ENCODE results near the gene FOXD1. TPM values are rescaled to one million over a fixed set of nuclear protein-coding genes. Genes with fewer than 3 reads are reported as not detected.

The FOXD1 gene
- total and polyA plus RNA-seq, 7 donors: 0.15 to 0.94 (median 0.32) TPM; not detected in 1

DNA sequence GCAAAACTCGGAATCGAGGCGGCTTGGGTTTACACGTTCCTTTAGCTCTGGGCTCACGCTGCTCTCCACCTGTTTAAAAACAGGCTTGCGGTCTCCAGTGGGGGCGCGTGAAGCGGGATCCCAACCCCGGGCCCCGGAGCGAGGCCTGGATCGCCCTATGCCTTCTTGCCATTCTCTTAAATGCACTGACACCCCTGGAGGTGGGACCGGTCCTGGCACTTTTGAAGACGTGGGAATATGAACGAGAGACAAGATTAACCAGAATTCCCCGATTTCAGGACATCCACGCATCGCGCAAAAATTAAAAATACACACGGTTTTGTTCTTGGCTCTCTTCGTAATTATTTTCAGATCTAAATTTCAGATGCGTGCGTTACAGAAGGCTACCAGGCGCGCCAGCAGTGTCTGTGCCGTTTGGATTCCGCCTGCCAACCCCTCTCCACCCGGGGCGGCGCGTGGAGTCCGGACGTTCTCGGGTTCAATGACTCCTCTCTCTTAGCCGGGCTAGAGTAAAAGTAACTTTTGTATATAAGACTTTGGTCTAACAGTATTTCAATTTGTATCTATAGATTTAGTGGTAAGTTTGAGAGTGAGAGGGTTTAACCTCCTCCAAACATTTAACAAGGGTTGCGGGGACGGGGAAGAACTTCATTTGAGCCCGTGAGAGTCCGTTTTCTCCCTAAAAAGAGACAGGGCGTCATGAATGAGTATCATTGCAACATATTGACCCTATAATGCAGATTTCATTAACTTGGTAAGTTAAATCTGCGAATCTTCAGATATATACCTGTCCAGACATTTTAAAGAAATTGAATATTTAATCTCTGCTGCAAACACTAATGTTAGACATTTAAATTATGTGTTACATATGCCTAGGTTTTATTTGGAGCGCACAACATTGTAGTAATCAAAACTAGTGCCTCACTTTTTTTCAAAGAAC is 3.8 kb downstream of the FOXD1 start:
- Histone ChIP-seq H3K4me3 (no peak overlapping the region), H3K9me3 (no peaks in the 10 kb centered on the region), H3K27ac (no peak overlapping the region), H3K4me1 (peaks cover 6% of the 10 kb centered on the region), H3K36me3 (ENCODE audit: insufficient read depth in 1 of 2, low read depth in 1 of 2) (no peaks in the 10 kb centered on the region), H3K27me3 (ENCODE audit: insufficient read depth in 3 of 3, low read length in 2 of 3) (peaks cover 16 to 92% (median 46%) of the 10 kb centered on the region in 3 donors)
- TF ChIP-seq, protein P1, sequence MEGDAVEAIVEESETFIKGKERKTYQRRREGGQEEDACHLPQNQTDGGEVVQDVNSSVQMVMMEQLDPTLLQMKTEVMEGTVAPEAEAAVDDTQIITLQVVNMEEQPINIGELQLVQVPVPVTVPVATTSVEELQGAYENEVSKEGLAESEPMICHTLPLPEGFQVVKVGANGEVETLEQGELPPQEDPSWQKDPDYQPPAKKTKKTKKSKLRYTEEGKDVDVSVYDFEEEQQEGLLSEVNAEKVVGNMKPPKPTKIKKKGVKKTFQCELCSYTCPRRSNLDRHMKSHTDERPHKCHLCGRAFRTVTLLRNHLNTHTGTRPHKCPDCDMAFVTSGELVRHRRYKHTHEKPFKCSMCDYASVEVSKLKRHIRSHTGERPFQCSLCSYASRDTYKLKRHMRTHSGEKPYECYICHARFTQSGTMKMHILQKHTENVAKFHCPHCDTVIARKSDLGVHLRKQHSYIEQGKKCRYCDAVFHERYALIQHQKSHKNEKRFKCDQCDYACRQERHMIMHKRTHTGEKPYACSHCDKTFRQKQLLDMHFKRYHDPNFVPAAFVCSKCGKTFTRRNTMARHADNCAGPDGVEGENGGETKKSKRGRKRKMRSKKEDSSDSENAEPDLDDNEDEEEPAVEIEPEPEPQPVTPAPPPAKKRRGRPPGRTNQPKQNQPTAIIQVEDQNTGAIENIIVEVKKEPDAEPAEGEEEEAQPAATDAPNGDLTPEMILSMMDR (IDR thresholded peaks at IDR 0.05): no peak
- DNase-seq (no peak), ATAC-seq (no peak)
- 15 to 23% (median 18%) methylated on average over 43 of the region's 43 CpGs for WGBS, 3 donors
- intact Hi-C loops (cut with DNase I): no loop called here

GRCh38 chr5:73443829-73444498 is 4.6 kb downstream of the FOXD1 start:
- Histone ChIP-seq H3K36me3 (ENCODE audit: insufficient read depth in 1 of 2, low read depth in 1 of 2) (no peaks in the 10 kb centered on the region), H3K4me3 (no peak overlapping the region), H3K27ac (no peak overlapping the region), H3K9me3 (no peaks in the 10 kb centered on the region), H3K27me3 (ENCODE audit: insufficient read depth in 3 of 3, low read length in 2 of 3) (peaks cover 16 to 92% (median 43%) of the 10 kb centered on the region in 3 donors), H3K4me1 (peaks cover under 1% of the 10 kb centered on the region)
- DNase-seq (no peak), ATAC-seq (no peak)
- TF ChIP-seq, protein P1 (IDR thresholded peaks at IDR 0.05): no peak
- WGBS, 3 donors: 12 to 17% (median 12%) methylated on average over 29 to 39 of the region's 39 CpGs
- intact Hi-C loops (cut with DNase I): no loop called here

- TF ChIP-seq, protein P1 (IDR thresholded peaks at IDR 0.05): no peak
- WGBS, 3 donors: 41 to 51% (median 44%) methylated on average over 4 of the region's 4 CpGs
- intact Hi-C loops (cut with DNase I): no loop called here
- ATAC-seq: no peak
- no peaks in the 10 kb centered on the region for H3K4me1 ChIP-seq
- no peaks in the 10 kb centered on the region for H3K36me3 ChIP-seq (ENCODE audit: insufficient read depth in 1 of 2, low read depth in 1 of 2)
- no peak overlapping the region for H3K27ac ChIP-seq
- no peak overlapping the region for H3K4me3 ChIP-seq
- no peaks in the 10 kb centered on the region for H3K9me3 ChIP-seq
- DNase-seq: no peak
- peaks cover 20 to 92% (median 41%) of the 10 kb centered on the region in 3 donors for H3K27me3 ChIP-seq (ENCODE audit: insufficient read depth in 3 of 3, low read length in 2 of 3)
Observed at GRCh38 chr5:73442996-73443627, 5.5 kb downstream of the FOXD1 start.

GRCh38 chr5:73442231-73442811 is 6.3 kb downstream of the FOXD1 start:
- H3K4me3 ChIP-seq: no peak overlapping the region
- no peaks in the 10 kb centered on the region for H3K9me3 ChIP-seq
- H3K4me1 ChIP-seq: peaks cover 5% of the 10 kb centered on the region
- no peaks in the 10 kb centered on the region for H3K36me3 ChIP-seq (ENCODE audit: insufficient read depth in 1 of 2, low read depth in 1 of 2)
- peaks cover 20 to 94% (median 40%) of the 10 kb centered on the region in 3 donors for H3K27me3 ChIP-seq (ENCODE audit: insufficient read depth in 3 of 3, low read length in 2 of 3)
- H3K27ac ChIP-seq: no peak overlapping the region
- intact Hi-C loops (cut with DNase I): no loop called here
- 32 to 44% (median 36%) methylated on average over 7 of the region's 7 CpGs for WGBS, 3 donors
- DNase-seq (no peak), ATAC-seq (no peak)
- TF ChIP-seq, protein P1 (IDR thresholded peaks at IDR 0.05): no peak

Data from psoas muscle (tissue), 8 donors.